Ovary (tissue), 3 donors: ENCODE data around the gene MNT.

Experiments used
- POLR2A ChIP-seq: fragments of 450-650 bp; IDR thresholded peaks from one replicate; pipeline ENCODE4 v1.6.1; 2017; ENCODE audit warnings: antibody characterized with exemption, mild to moderate bottlenecking, moderate library complexity
- TF ChIP-seq, protein P1 (sequence below), 3 donors: fragments of 450-650 bp in 2 of 3; fragments of 200-600 bp in 1 of 3; IDR thresholded peaks; one replicate each; pipeline versions ENCODE4 v1.5.1 to v1.8.0; 2016 to 2022; ENCODE audit warnings: antibody characterized with exemption in 3 of 3, mild to moderate bottlenecking in 1 of 3
- donor health status: DM: no; HTN: no; CAD: no.

DNA sequence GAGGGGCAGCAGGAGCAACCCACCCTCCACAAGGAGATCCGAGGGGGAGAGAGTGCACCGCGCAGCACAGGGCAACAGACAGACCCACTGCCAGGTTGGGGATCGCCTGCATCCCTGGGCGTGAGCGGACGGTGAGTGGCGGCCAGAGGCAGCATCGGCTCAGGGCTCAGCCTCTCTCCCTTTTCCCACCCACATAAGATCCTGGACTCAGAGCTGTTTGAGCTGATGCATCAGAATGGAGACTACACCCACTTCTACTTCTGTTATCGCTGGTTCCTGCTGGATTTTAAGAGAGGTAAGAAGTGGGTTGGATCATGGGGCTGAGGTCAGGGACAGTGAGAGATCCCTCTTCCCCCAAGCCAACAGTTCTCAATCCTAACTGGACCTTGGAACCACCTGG, 23.2 kb downstream of the MNT start:
- no peak for TF ChIP-seq POLR2A
- TF ChIP-seq, protein P1, sequence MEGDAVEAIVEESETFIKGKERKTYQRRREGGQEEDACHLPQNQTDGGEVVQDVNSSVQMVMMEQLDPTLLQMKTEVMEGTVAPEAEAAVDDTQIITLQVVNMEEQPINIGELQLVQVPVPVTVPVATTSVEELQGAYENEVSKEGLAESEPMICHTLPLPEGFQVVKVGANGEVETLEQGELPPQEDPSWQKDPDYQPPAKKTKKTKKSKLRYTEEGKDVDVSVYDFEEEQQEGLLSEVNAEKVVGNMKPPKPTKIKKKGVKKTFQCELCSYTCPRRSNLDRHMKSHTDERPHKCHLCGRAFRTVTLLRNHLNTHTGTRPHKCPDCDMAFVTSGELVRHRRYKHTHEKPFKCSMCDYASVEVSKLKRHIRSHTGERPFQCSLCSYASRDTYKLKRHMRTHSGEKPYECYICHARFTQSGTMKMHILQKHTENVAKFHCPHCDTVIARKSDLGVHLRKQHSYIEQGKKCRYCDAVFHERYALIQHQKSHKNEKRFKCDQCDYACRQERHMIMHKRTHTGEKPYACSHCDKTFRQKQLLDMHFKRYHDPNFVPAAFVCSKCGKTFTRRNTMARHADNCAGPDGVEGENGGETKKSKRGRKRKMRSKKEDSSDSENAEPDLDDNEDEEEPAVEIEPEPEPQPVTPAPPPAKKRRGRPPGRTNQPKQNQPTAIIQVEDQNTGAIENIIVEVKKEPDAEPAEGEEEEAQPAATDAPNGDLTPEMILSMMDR (IDR thresholded peaks at IDR 0.05): no peak
